OCI-LY3 (cell line): ENCODE data around the gene GABARAPL1.

Experiments
- EZH2phosphoT487 ChIP-seq: fragments of 200-600 bp; shearing (Covaris generic); IDR thresholded peaks from 2 replicates; pipeline ENCODE4 v1.6.1; 2018; ENCODE audit warnings: antibody characterized with exemption, mixed run types, low read depth
- TF ChIP-seq, protein P1 (sequence below): fragments of 200-600, 300-600 bp; sonication (generic); IDR thresholded peaks from 2 replicates; pipeline ENCODE4 v1.5.1; 2014; ENCODE audit warnings: antibody characterized with exemption, low read length, low read depth

DNA sequence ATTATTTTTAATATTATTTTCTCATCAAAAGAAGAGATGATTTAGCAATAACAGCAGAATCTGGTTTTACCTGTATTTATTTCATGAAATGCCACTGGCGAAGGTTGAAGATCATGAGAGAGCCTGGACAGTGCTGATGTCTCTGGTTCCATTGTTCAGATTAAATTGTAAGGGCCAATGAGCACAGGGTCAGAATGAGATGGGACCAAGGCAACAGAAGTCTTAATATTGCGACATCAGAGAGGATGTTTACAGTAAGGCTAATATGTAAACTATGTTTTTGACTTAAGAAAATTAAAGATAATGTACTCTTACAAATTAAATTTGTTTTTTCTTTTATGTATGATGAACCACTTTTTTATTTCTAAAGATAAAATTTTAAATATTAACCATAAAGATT is 59.8 kb downstream of the GABARAPL1 start:
- TF ChIP-seq, protein P1, sequence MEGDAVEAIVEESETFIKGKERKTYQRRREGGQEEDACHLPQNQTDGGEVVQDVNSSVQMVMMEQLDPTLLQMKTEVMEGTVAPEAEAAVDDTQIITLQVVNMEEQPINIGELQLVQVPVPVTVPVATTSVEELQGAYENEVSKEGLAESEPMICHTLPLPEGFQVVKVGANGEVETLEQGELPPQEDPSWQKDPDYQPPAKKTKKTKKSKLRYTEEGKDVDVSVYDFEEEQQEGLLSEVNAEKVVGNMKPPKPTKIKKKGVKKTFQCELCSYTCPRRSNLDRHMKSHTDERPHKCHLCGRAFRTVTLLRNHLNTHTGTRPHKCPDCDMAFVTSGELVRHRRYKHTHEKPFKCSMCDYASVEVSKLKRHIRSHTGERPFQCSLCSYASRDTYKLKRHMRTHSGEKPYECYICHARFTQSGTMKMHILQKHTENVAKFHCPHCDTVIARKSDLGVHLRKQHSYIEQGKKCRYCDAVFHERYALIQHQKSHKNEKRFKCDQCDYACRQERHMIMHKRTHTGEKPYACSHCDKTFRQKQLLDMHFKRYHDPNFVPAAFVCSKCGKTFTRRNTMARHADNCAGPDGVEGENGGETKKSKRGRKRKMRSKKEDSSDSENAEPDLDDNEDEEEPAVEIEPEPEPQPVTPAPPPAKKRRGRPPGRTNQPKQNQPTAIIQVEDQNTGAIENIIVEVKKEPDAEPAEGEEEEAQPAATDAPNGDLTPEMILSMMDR: no peak
- TF ChIP-seq EZH2phosphoT487: no peak
